Vagina (tissue), 2 donors: ENCODE results near the gene RSAD2. TPM values are rescaled to one million over a fixed set of nuclear protein-coding genes. Genes with fewer than 3 reads are reported as not detected.

ENCODE experiments used
- DNase-seq, 2 donors: peaks; one replicate each; pipeline ENCODE4 v3.0.0-alpha.2; 2017; ENCODE audit errors: extremely low spot score in 2 of 2
- H3K27ac ChIP-seq: fragments of 200-600 bp; sonication (generic); one replicate; pipeline ENCODE4 v1.5.1; 2019
- H3K27me3 ChIP-seq: fragments of 200-600 bp; sonication (generic); one replicate; pipeline ENCODE4 v1.5.1; 2019
- H3K36me3 ChIP-seq, 2 donors: fragments of 200-600 bp; sonication (generic); one replicate each; pipeline ENCODE4 v1.5.1; 2017 to 2019
- H3K4me1 ChIP-seq: fragments of 200-600 bp; sonication (generic); one replicate; pipeline ENCODE4 v1.5.1; 2019
- H3K4me3 ChIP-seq, 2 donors: fragments of 200-600 bp; sonication (generic); 1 replicate in 1 of 2; 2 replicates in 1 of 2; pipeline ENCODE4 v1.5.1; 2016 to 2019
- H3K9me3 ChIP-seq: fragments of 200-600 bp; sonication (generic); one replicate; pipeline ENCODE4 v1.5.1; 2019
- POLR2A ChIP-seq, 2 donors: fragments of 450-650 bp; IDR thresholded peaks; one replicate each; pipeline ENCODE4 v1.6.1; 2017; ENCODE audit warnings: antibody characterized with exemption in 2 of 2, mild to moderate bottlenecking in 2 of 2, moderate library complexity in 2 of 2
- POLR2AphosphoS5 ChIP-seq, 2 donors: sonication (generic); formaldehyde crosslinking; IDR thresholded peaks; one replicate each; pipeline ENCODE4 v1.9.0; 2017; ENCODE audit warnings: antibody characterized with exemption in 2 of 2, mild to moderate bottlenecking in 2 of 2, low read depth in 1 of 2; ENCODE audit not compliant: insufficient read depth in 1 of 2
- intact Hi-C: fragments of 100-400 bp; cut with DNase I; formaldehyde crosslinking; loops from one replicate; pipeline ENCODE4 v1.15.1; 2023
- total RNA-seq: library from RNA; depleted of rRNA; stranded (reverse); fragments of >200 nt; gene quantifications from one replicate; pipeline ENCODE4 v1.2.3, GENCODE V29; 2016
- TF ChIP-seq, protein P1 (sequence below), 3 experiments: fragments of 450-650 bp in 2 of 3; fragments of 200-600 bp in 1 of 3; sonication (generic) in 1 of 3; IDR thresholded peaks; one replicate each; pipeline ENCODE4 v1.5.1; 2017 to 2019; ENCODE audit warnings: antibody characterized with exemption in 3 of 3, mild to moderate bottlenecking in 2 of 3, moderate library complexity in 2 of 3

Gene RSAD2
- total RNA-seq, 1 donor from 2014 or later, result 0.25 TPM

DNA sequence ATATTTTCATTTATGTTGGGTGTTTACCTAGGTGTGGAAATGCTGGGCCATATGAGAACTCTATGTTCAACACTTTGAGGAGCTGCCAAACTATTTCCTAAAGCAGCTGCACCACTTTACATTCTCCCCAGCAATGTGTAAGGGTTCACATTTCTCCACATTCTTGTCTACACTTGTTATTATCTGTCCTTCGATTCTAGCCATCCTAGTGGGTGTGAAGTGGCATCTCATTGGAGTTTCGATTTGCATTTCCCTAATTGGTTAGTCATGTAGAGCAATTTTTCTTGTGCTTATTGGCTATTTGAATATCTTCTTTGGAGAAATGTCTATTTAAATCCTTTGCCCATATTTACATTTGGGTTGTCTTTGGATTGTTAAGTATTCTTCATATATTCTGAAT is 61.5 kb downstream of the RSAD2 start:
- Histone ChIP-seq H3K4me3 (no peak overlapping the region), H3K36me3 (peaks cover 0 to 6% of the 10 kb centered on the region in 2 donors), H3K4me1 (no peaks in the 10 kb centered on the region), H3K9me3 (no peaks in the 10 kb centered on the region), H3K27me3 (no peaks in the 10 kb centered on the region), H3K27ac (no peak overlapping the region)
- DNase-seq, result no peak
- intact Hi-C loops, result no loop called here
- TF ChIP-seq POLR2A (IDR thresholded peaks at IDR 0.05) (no peak), POLR2AphosphoS5 (IDR thresholded peaks at IDR 0.05; ENCODE audit: insufficient read depth in 1 of 2, low read depth in 1 of 2) (no peak)
- TF ChIP-seq, protein P1, sequence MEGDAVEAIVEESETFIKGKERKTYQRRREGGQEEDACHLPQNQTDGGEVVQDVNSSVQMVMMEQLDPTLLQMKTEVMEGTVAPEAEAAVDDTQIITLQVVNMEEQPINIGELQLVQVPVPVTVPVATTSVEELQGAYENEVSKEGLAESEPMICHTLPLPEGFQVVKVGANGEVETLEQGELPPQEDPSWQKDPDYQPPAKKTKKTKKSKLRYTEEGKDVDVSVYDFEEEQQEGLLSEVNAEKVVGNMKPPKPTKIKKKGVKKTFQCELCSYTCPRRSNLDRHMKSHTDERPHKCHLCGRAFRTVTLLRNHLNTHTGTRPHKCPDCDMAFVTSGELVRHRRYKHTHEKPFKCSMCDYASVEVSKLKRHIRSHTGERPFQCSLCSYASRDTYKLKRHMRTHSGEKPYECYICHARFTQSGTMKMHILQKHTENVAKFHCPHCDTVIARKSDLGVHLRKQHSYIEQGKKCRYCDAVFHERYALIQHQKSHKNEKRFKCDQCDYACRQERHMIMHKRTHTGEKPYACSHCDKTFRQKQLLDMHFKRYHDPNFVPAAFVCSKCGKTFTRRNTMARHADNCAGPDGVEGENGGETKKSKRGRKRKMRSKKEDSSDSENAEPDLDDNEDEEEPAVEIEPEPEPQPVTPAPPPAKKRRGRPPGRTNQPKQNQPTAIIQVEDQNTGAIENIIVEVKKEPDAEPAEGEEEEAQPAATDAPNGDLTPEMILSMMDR (IDR thresholded peaks at IDR 0.05), result no peak

- intact Hi-C loops, result no loop called here
- TF ChIP-seq, protein P1 (IDR thresholded peaks at IDR 0.05), result no peak
- TF ChIP-seq POLR2A (IDR thresholded peaks at IDR 0.05) (no peak), POLR2AphosphoS5 (IDR thresholded peaks at IDR 0.05; ENCODE audit: insufficient read depth in 1 of 2, low read depth in 1 of 2) (no peak)
- Histone ChIP-seq H3K9me3 (no peaks in the 10 kb centered on the region), H3K4me3 (no peak overlapping the region), H3K27me3 (no peaks in the 10 kb centered on the region), H3K27ac (no peak overlapping the region), H3K4me1 (no peaks in the 10 kb centered on the region), H3K36me3 (peaks cover 0 to 6% of the 10 kb centered on the region in 2 donors)
- DNase-seq, result peak; percentile 52 to 74
Observed at GRCh38 chr2:6940820-6941219, 63.2 kb downstream of the RSAD2 start.

- H3K9me3 ChIP-seq, result no peaks in the 10 kb centered on the region
- H3K27me3 ChIP-seq, result no peaks in the 10 kb centered on the region
- TF ChIP-seq, protein P1 (IDR thresholded peaks at IDR 0.05), result no peak
- TF ChIP-seq POLR2AphosphoS5 (IDR thresholded peaks at IDR 0.05; ENCODE audit: insufficient read depth in 1 of 2, low read depth in 1 of 2) (no peak), POLR2A (IDR thresholded peaks at IDR 0.05) (no peak)
- intact Hi-C loops, result no loop called here
- no peak overlapping the region for H3K27ac ChIP-seq
- peak in 1 of 2 donors; percentile 81 for DNase-seq
- no peak overlapping the region for H3K4me3 ChIP-seq
- H3K36me3 ChIP-seq, result peaks cover 0 to 6% of the 10 kb centered on the region in 2 donors
- H3K4me1 ChIP-seq, result no peaks in the 10 kb centered on the region
Observed at GRCh38 chr2:6941299-6942046, 63.9 kb downstream of the RSAD2 start.

DNA sequence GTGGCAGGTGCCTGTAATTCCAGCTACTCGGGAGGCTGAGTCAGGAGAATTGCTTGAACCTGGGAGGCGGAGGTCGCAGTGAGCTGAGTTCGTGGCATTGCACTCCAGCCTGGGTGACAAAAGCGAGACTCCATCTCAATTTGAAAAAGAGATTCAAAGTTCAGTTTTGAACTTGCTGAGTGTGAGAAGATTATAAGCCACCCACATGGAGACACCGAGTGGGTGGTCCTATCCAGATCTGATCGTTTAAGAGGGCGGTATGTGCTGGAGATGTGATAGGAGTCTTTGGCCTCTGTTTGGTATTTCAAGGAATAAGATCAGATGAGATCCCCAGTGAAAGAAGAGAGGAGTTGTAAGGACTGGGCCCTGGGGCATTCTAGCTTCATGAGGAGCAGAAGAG is 65.3 kb downstream of the RSAD2 start:
- Histone ChIP-seq H3K4me1 (peaks cover 2% of the 10 kb centered on the region), H3K27me3 (no peaks in the 10 kb centered on the region), H3K9me3 (no peaks in the 10 kb centered on the region), H3K27ac (no peak overlapping the region), H3K36me3 (peaks cover 0 to 6% of the 10 kb centered on the region in 2 donors), H3K4me3 (no peak overlapping the region)
- peak; percentile 25 to 52 for DNase-seq
- intact Hi-C loops, result no loop called here
- no peak for TF ChIP-seq POLR2A (IDR thresholded peaks at IDR 0.05)
- TF ChIP-seq, protein P1 (IDR thresholded peaks at IDR 0.05), result no peak
- no peak for TF ChIP-seq POLR2AphosphoS5 (IDR thresholded peaks at IDR 0.05; ENCODE audit: insufficient read depth in 1 of 2, low read depth in 1 of 2)

- DNase-seq, result peak; percentile 22 to 58
- H3K9me3 ChIP-seq, result no peaks in the 10 kb centered on the region
- TF ChIP-seq POLR2AphosphoS5 (IDR thresholded peaks at IDR 0.05; ENCODE audit: insufficient read depth in 1 of 2, low read depth in 1 of 2) (no peak), POLR2A (IDR thresholded peaks at IDR 0.05) (no peak)
- TF ChIP-seq, protein P1 (IDR thresholded peaks at IDR 0.05), result no peak
- intact Hi-C loops, result no loop called here
- peaks cover 0 to 6% of the 10 kb centered on the region in 2 donors for H3K36me3 ChIP-seq
- H3K4me3 ChIP-seq, result no peak overlapping the region
- peaks cover 9% of the 10 kb centered on the region for H3K4me1 ChIP-seq
- no peaks in the 10 kb centered on the region for H3K27me3 ChIP-seq
- no peak overlapping the region for H3K27ac ChIP-seq
Observed at GRCh38 chr2:6943523-6943922, 65.9 kb downstream of the RSAD2 start.
